ENCODE data around the gene DLGAP1. TPM values are rescaled to one million over a fixed set of nuclear protein-coding genes. Genes with fewer than 3 reads are reported as not detected.

Gene DLGAP1
- total RNA-seq, 1 donor from 2014 or later: 18.5 TPM

DNA sequence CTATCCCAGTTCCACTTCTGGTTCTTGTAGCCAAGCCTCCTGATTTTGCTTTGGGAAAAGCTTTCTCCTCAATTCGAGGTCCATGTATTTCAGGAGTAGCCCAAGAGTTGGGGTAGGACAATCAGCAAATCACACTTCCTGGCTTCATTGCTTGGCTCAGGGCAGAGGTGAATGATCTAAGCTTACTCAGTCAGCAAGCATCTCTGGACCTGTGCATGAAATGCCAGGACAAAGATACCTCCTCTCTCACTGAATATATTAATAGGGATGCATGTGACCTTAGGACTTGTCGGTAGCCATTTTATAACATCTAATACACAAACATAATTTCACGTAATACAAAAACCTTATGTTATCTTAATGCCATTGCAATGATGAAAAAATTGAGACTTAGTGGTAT is 632.0 kb downstream of the DLGAP1 start:
- Mint-ChIP-seq H3K36me3 (peaks cover 3% of the 10 kb centered on the region), H3K4me1 (peaks cover 40% of the 10 kb centered on the region), H3K4me3 (no peak overlapping the region), H3K27ac (no peak overlapping the region), H3K9me3 (peaks cover 3% of the 10 kb centered on the region), H3K27me3 (ENCODE audit: insufficient read depth, low read depth) (no peaks in the 10 kb centered on the region)
- Histone ChIP-seq H3K27me3 (no peaks in the 10 kb centered on the region), H3K4me2 (no peak overlapping the region), H3K9ac (no peak overlapping the region), H2AFZ (replicated peaks) (no peak overlapping the region), H3K4me1 (peaks cover 59% of the 10 kb centered on the region), H3F3A (ENCODE audit: low read depth) (peaks cover 33% of the 10 kb centered on the region), H3K79me2 (ENCODE audit: low read depth) (no peaks in the 10 kb centered on the region), H3K27ac (no peak overlapping the region), H4K20me1 (ENCODE audit: low read depth) (no peaks in the 10 kb centered on the region), H3K4me3 (no peak overlapping the region), H3K36me3 (peaks cover 7% of the 10 kb centered on the region), H3K9me3 (ENCODE audit: low read depth) (no peaks in the 10 kb centered on the region)
- no peak for DNase-seq (ENCODE audit: low spot score)
- TF ChIP-seq, protein P1, sequence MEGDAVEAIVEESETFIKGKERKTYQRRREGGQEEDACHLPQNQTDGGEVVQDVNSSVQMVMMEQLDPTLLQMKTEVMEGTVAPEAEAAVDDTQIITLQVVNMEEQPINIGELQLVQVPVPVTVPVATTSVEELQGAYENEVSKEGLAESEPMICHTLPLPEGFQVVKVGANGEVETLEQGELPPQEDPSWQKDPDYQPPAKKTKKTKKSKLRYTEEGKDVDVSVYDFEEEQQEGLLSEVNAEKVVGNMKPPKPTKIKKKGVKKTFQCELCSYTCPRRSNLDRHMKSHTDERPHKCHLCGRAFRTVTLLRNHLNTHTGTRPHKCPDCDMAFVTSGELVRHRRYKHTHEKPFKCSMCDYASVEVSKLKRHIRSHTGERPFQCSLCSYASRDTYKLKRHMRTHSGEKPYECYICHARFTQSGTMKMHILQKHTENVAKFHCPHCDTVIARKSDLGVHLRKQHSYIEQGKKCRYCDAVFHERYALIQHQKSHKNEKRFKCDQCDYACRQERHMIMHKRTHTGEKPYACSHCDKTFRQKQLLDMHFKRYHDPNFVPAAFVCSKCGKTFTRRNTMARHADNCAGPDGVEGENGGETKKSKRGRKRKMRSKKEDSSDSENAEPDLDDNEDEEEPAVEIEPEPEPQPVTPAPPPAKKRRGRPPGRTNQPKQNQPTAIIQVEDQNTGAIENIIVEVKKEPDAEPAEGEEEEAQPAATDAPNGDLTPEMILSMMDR (IDR thresholded peaks at IDR 0.05): no peak
- no peak for TF ChIP-seq EZH2 (IDR thresholded peaks at IDR 0.05)
- TF ChIP-seq EZH2phosphoT487 (IDR thresholded peaks at IDR 0.05): no peak

DNA sequence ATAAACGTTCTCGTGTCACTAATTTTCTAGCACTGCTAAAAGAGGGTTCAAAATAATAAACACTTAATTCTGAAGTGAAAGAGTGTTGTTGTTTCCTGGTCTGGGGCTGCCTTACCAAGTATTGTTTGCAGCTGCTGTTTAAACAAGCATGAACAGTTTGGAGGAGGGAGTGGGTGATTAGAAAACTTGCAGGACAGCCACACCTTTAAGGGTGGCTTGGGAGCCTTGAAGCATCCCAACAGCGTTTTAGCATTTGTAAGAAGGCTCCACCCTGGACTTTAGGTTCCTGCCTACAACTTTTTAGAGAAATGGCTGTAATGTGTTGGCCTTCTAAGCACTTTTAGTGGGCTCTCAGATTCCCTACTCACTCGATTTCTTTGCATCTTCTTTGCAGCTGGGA is 633.6 kb downstream of the DLGAP1 start:
- no peak for TF ChIP-seq EZH2 (IDR thresholded peaks at IDR 0.05)
- TF ChIP-seq, protein P1 (IDR thresholded peaks at IDR 0.05): no peak
- no peak for TF ChIP-seq EZH2phosphoT487 (IDR thresholded peaks at IDR 0.05)
- peaks cover 3% of the 10 kb centered on the region for H3K9me3 Mint-ChIP-seq
- Histone ChIP-seq H3F3A (ENCODE audit: low read depth) (peaks cover 25% of the 10 kb centered on the region), H3K4me1 (peaks cover 59% of the 10 kb centered on the region), H3K79me2 (ENCODE audit: low read depth) (no peaks in the 10 kb centered on the region), H3K4me3 (no peak overlapping the region), H2AFZ (replicated peaks) (no peak overlapping the region), H4K20me1 (ENCODE audit: low read depth) (no peaks in the 10 kb centered on the region), H3K36me3 (peaks cover 7% of the 10 kb centered on the region), H3K9ac (no peak overlapping the region), H3K9me3 (ENCODE audit: low read depth) (no peaks in the 10 kb centered on the region), H3K27ac (peak overlapping the region; percentile 21), H3K4me2 (peak overlapping the region; percentile 14), H3K27me3 (no peaks in the 10 kb centered on the region)
- no peaks in the 10 kb centered on the region for H3K27me3 Mint-ChIP-seq (ENCODE audit: insufficient read depth, low read depth)
- H3K27ac Mint-ChIP-seq: no peak overlapping the region
- H3K36me3 Mint-ChIP-seq: peaks cover 3% of the 10 kb centered on the region
- DNase-seq (ENCODE audit: low spot score): no peak
- H3K4me1 Mint-ChIP-seq: peaks cover 36% of the 10 kb centered on the region
- H3K4me3 Mint-ChIP-seq: no peak overlapping the region

DNA sequence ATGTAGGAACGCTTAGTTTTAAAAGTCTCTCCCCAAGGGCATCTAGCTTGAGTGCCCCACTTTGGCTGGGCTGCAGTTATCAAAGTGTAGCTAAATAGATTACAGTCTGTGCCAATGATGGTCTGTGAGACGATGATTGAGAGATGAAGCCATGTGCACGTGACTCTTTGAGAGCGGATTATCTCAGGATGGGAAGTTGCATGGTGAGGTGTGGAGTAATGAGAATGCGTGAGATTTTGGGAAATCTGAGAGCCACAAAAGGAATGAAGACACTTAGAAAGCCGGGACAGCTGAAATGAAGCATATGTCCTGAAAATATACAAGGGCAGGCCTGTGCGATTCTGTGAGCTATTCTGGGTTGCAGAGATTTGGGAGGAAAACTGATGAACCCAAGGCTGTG is 635.1 kb downstream of the DLGAP1 start:
- H3K4me1 ChIP-seq: peaks cover 55% of the 10 kb centered on the region
- no peaks in the 10 kb centered on the region for H3K9me3 ChIP-seq (ENCODE audit: low read depth)
- no peak overlapping the region for H3K27ac Mint-ChIP-seq
- TF ChIP-seq EZH2phosphoT487 (IDR thresholded peaks at IDR 0.05) (no peak), EZH2 (IDR thresholded peaks at IDR 0.05) (no peak)
- TF ChIP-seq, protein P1 (IDR thresholded peaks at IDR 0.05): no peak
- peaks cover 25% of the 10 kb centered on the region for H3F3A ChIP-seq (ENCODE audit: low read depth)
- peaks cover 34% of the 10 kb centered on the region for H3K4me1 Mint-ChIP-seq
- peaks cover 3% of the 10 kb centered on the region for H3K9me3 Mint-ChIP-seq
- no peak overlapping the region for H3K9ac ChIP-seq
- no peak overlapping the region for H3K4me3 Mint-ChIP-seq
- peaks cover 3% of the 10 kb centered on the region for H3K36me3 Mint-ChIP-seq
- no peaks in the 10 kb centered on the region for H4K20me1 ChIP-seq (ENCODE audit: low read depth)
- no peak overlapping the region for H3K4me3 ChIP-seq
- no peaks in the 10 kb centered on the region for H3K27me3 Mint-ChIP-seq (ENCODE audit: insufficient read depth, low read depth)
- peaks cover 3% of the 10 kb centered on the region for H3K36me3 ChIP-seq
- peak overlapping the region; percentile 48 for H3K27ac ChIP-seq
- no peak for DNase-seq (ENCODE audit: low spot score)
- H2AFZ ChIP-seq (replicated peaks): no peak overlapping the region
- H3K27me3 ChIP-seq: no peaks in the 10 kb centered on the region
- H3K79me2 ChIP-seq (ENCODE audit: low read depth): no peaks in the 10 kb centered on the region
- peak overlapping the region; percentile 31 for H3K4me2 ChIP-seq
